Ectodermal cell (in vitro differentiated cells): ENCODE results near the gene BLOC1S5.
"Not testable (repeated sequence)": the region's sequence is repeated elsewhere in the genome, so short reads cannot be mapped to it uniquely, and the experiment has no call there.

Experiments used
- H3K27ac ChIP-seq: 2 replicates; pipeline ENCODE4 v1.7.0; 2013; ENCODE audit warnings: mild to moderate bottlenecking, low read depth, low read length; ENCODE audit not compliant: insufficient read depth, poor library complexity, severe bottlenecking
- H3K27me3 ChIP-seq: 2 replicates; pipeline ENCODE4 v1.7.0; 2013; ENCODE audit warnings: mild to moderate bottlenecking, low read length; ENCODE audit not compliant: insufficient read depth, control insufficient read depth, poor library complexity, severe bottlenecking
- H3K36me3 ChIP-seq: one replicate; pipeline ENCODE4 v1.7.0; 2013; ENCODE audit warnings: low read length; ENCODE audit not compliant: control insufficient read depth, insufficient read depth
- H3K4me1 ChIP-seq: one replicate; pipeline ENCODE4 v1.7.0; 2013; ENCODE audit warnings: low read length; ENCODE audit not compliant: control insufficient read depth, insufficient read depth
- H3K4me3 ChIP-seq: 2 replicates; pipeline ENCODE4 v1.7.0; 2013; ENCODE audit warnings: low read depth, low read length, control low read depth; ENCODE audit not compliant: insufficient read depth
- H3K9me3 ChIP-seq: 2 replicates; pipeline ENCODE4 v1.7.0; 2013; ENCODE audit warnings: mild to moderate bottlenecking, low read length, moderate library complexity; ENCODE audit not compliant: control insufficient read depth
- WGBS, 2 experiments: methylation state at CpG; one replicate each; pipeline ENCODE4 v1.1.7; 2013; ENCODE audit warnings: missing lambda C conversion rate in 2 of 2; 5-methylcytosine and 5-hydroxymethylcytosine counted together

BLOC1S5 gene

DNA sequence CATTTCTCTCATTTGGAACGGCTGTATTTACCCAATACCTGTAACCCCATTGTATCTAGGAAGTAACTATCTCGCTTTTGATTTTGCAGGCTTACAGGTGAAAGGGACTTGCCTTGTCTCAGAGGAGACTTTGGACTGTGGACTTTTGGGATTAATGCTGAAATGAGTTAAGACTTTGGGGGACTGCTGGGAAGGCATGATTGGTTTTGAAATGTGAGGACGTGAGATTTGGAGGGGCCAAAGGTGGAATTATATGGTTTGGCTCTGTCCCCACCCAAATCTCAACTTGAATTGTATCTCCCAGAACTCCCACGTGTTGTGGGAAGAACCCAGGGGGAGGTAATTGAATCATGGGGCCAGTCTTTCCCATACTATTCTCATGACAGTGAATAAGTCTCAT lies 18.4 kb downstream of the BLOC1S5 start:
- not testable (repeated sequence) for H3K4me3 ChIP-seq, H3K9me3 ChIP-seq, H3K27me3 ChIP-seq, H3K36me3 ChIP-seq, H3K27ac ChIP-seq, H3K4me1 ChIP-seq
- 86 to 92% methylated on average over 4 of the region's 4 CpGs for WGBS, 2 experiments

DNA sequence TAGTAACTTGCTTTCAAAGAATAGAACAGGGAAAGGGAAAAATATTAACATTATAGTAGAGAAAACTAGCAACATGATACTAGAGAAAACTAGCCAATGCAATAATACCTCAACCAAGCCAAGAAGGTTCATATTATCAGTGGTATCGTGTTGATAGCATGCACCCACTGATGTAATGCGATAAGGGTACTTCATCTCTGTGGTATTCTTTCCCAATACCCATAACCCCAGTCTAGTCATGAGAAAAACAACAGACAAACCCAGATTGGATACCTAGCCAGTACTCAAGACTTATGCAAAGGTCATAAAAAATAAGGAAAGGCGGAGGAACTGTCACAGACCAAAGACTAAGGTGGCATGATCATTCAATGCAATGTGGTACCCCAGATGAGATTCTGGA lies 21.0 kb downstream of the BLOC1S5 start:
- Histone ChIP-seq H3K36me3 (peaks cover 15% of the 10 kb centered on the region), H3K27ac (no peak overlapping the region), H3K27me3 (no peaks in the 10 kb centered on the region), H3K4me1 (peaks cover 4% of the 10 kb centered on the region), H3K4me3 (no peak overlapping the region), H3K9me3 (no peaks in the 10 kb centered on the region)
- 66 to 95% methylated on average over 1 to 3 of the region's 3 CpGs for whole genome bisulfite sequencing, 2 experiments

DNA sequence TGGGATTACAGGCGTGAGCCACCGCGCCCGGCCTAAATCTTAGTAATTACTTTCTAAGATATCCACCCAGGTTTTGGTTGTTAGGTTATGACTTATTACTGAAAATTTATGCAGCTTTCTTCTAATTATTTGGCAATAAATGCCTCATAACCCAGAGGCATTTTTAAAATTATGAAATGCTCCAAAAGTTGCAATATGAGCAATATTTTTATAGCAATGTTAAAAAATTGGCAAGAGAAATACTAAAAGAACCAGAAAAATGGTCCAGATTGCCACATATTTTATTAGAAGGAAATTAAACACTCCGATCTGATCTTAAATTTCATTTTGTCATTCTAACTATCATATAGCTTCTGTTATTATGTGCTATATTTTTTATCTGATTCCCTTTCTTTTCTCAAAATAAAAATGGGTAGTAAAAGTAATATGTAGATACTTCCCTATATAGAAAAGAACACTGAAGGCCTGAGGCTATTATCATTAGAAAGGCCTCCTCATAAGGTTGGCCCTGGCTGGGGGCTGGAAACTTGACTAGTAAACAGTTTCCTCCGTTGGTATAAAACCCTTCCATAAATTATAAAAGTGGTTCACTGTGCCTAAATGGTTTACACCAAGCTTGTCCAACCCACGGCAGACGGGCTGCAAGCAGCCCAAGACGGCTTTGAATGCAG lies 22.1 kb downstream of the BLOC1S5 start:
- Histone ChIP-seq H3K4me3 (no peak overlapping the region), H3K27ac (no peak overlapping the region), H3K36me3 (peaks cover 15% of the 10 kb centered on the region), H3K27me3 (no peaks in the 10 kb centered on the region), H3K9me3 (no peaks in the 10 kb centered on the region), H3K4me1 (no peaks in the 10 kb centered on the region)
- WGBS, 2 experiments, result 94 to 98% methylated on average over 5 to 7 of the region's 9 CpGs

DNA sequence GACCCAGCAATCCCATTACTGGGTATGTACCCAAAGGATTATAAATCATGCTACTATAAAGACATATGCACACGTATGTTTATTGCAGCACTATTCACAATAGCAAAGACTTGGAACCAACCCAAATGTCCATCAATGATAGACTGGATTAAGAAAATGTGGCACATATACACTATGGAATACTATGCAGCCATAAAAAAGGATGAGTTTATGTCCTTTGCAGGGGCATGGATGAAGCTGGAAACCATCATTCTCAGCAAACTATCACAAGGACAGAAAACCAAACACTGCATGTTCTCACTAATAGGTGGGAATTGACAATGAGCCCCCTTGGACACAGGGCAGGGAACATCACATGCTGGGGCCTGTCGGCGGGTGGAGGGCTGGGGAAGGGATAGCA lies 30.1 kb downstream of the BLOC1S5 start:
- not testable (repeated sequence) for H3K27me3 ChIP-seq, H3K4me1 ChIP-seq, H3K27ac ChIP-seq, H3K4me3 ChIP-seq, H3K36me3 ChIP-seq, H3K9me3 ChIP-seq
- WGBS, 2 experiments, result 94 to 96% methylated on average over 2 of the region's 3 CpGs

DNA sequence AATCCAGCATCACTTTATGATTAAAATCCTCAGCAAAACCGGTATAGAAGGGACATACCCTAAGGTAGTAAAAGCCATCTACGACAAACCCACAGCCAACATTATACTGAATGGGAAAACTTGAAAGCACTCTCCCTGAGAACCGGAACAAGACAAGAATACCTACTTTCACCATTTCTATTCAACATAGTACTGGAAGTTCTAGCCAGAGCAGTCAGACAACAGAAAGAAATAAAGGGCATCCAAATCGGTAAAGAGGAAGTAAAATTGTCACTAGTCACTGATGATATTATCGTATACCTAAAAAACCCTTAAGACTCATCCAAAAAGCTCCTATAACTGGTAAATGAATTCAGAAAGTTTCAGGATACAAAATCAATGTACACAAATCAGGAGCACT lies 33.3 kb downstream of the BLOC1S5 start:
- Histone ChIP-seq H3K9me3 (no peaks in the 10 kb centered on the region), H3K27ac (no peak overlapping the region), H3K4me1 (peaks cover 6% of the 10 kb centered on the region), H3K36me3 (no peaks in the 10 kb centered on the region), H3K4me3 (no peak overlapping the region), H3K27me3 (no peaks in the 10 kb centered on the region)
- WGBS, 2 experiments, result 93 to 95% methylated on average over 5 of the region's 5 CpGs

DNA sequence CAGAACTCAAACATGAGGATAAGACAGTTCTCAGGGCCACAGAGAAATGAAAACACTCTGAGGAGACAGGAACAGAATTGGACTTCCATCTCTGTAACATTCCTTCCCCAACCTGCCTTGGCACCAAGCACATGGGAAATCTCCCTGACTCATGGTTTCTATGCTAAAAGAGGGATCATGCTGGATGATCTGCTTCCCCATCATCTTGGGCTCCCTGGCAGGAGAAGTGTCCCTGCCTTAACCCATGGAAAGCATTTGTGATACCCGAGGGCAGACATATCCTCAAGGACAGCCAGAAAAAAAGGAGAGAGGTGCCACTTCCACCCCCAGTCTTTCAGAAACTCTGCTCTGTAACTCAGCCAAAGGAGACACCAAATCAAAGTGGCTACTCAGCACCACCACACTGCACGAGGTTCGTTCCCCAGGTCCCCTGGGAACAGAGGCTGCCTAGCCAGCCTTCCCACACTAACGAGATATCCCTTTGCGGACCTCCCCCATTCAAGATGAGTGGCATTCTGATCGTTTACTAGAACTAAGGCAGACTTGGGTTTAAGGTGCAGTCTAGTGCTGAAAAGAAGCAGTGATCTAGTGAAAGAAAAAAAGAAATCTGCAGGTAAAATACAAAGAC lies 34.8 kb downstream of the BLOC1S5 start:
- Histone ChIP-seq H3K36me3 (no peaks in the 10 kb centered on the region), H3K4me1 (peaks cover 6% of the 10 kb centered on the region), H3K27me3 (no peaks in the 10 kb centered on the region), H3K27ac (no peak overlapping the region), H3K4me3 (no peak overlapping the region), H3K9me3 (no peaks in the 10 kb centered on the region)
- WGBS, 2 experiments, result 48 to 64% methylated on average over 6 of the region's 6 CpGs

DNA sequence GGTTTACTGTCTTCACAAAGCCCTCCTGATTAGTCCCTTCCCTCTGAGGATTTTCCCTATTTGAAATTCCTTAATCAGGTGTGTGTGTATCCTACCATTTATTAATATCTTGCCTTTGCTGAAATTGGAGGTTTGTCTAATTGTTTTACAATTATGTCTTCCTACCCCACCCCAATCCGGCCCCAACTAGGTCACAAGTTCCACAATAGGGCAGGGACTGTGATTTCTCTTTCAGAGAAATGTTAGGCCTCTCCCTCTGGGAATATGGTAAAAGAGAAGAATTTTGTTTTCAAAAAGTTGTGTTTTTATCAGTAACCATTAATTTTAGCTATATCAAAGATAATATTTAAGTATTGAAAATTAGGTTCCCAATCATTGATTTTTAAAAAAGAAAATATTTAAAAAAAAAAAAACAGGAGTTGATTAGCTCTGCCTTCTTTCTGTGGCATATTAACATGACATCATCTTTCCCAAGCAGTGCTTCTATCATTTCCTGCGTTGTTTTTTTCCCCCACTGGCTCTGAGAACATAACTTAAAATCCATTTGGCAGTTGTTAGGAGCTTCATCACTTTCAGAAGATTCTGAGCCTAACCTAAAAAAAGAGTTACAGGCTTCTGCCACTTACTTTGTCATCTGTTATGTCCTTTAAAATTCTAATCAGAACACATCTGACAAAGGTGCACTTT lies 36.1 kb downstream of the BLOC1S5 start:
- Histone ChIP-seq H3K4me3 (no peak overlapping the region), H3K27ac (no peak overlapping the region), H3K9me3 (no peaks in the 10 kb centered on the region), H3K36me3 (no peaks in the 10 kb centered on the region), H3K27me3 (no peaks in the 10 kb centered on the region), H3K4me1 (peaks cover 6% of the 10 kb centered on the region)
- 88 to 95% methylated on average over 1 to 2 of the region's 2 CpGs for WGBS, 2 experiments

DNA sequence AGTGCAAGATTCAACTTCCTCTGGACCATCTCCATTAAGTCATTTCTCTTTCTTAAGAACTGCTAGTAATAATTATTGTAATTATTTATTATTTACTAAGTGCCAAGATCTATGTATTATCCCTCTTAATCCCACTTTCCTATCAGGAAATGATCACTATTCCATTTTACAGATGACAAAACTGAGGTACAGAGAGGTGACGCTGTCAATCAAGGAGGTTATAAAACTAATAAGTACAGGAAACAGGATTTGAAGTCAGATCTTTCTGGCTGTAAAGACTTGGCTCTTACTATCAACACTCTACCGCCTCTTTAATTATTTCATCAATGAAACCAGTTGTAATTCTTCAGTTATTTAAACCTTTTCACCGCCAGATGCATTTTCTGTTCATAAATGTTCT lies 37.4 kb downstream of the BLOC1S5 start:
- no peak overlapping the region for H3K27ac ChIP-seq
- WGBS, 2 experiments, result 73 to 80% methylated on average over 3 of the region's 3 CpGs
- H3K4me3 ChIP-seq, result no peak overlapping the region
- no peaks in the 10 kb centered on the region for H3K36me3 ChIP-seq
- peaks cover 6% of the 10 kb centered on the region for H3K4me1 ChIP-seq
- H3K9me3 ChIP-seq, result no peaks in the 10 kb centered on the region
- no peaks in the 10 kb centered on the region for H3K27me3 ChIP-seq

DNA sequence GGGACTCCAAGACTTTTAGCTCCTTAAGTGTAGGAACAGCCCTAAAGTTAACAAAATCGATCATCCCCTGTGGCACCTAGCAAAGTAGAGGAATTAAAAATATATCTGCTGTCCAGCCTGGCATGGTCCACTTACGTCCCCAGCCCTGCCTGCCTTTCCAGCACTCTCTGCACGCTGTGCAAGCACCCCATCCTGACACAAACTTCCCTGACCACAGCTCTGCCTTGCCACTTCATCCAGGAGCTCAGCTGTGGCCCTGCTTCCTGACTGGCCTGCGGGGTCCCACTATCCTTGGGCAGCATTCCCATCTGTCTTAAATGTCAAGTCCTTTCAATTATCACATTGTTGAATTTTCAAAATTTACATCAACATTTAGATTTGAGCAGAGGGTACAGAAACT lies 39.0 kb downstream of the BLOC1S5 start:
- H3K36me3 ChIP-seq, result no peaks in the 10 kb centered on the region
- H3K4me3 ChIP-seq, result no peak overlapping the region
- 92% methylated on average over 4 of the region's 4 CpGs for WGBS, 2 experiments
- H3K27me3 ChIP-seq, result no peaks in the 10 kb centered on the region
- no peak overlapping the region for H3K27ac ChIP-seq
- peaks cover 6% of the 10 kb centered on the region for H3K4me1 ChIP-seq
- H3K9me3 ChIP-seq, result no peaks in the 10 kb centered on the region

DNA sequence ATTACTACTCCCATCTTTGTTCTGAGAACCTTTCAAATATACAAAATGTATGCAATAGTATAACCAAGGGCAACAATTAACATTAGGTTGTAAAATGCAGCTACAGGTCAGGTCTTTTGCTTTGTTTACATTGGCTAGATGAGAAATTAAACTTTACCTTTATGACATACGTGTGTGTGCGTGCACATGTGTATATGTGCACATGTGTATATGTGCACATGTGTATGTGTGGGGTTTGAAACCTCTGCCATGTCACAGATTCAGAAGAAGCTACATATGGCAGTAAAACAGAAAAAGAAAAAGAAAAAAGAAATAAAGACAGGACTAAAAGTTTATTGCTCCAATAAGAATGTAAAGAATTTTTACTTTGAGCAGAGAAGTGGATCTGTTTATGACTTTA lies 40.6 kb downstream of the BLOC1S5 start:
- no peak overlapping the region for H3K4me3 ChIP-seq
- WGBS, 2 experiments, result 99 to 100% methylated on average over 2 of the region's 2 CpGs

More for the DNA sequence above, 40.6 kb downstream of the BLOC1S5 start:
- H3K4me1 ChIP-seq, result no peaks in the 10 kb centered on the region
- no peak overlapping the region for H3K27ac ChIP-seq
- no peaks in the 10 kb centered on the region for H3K36me3 ChIP-seq
- H3K9me3 ChIP-seq, result no peaks in the 10 kb centered on the region
- H3K27me3 ChIP-seq, result no peaks in the 10 kb centered on the region
